Activated CD4-positive, CD25-positive, alpha-beta regulatory T cell (primary cell): ENCODE data around the gene RNF8.

ENCODE experiments used
- DNase-seq, 4 experiments: peaks; one replicate each; lab custom pipeline; 2025; lab: John Stamatoyannopoulos, UW

Gene RNF8

DNA sequence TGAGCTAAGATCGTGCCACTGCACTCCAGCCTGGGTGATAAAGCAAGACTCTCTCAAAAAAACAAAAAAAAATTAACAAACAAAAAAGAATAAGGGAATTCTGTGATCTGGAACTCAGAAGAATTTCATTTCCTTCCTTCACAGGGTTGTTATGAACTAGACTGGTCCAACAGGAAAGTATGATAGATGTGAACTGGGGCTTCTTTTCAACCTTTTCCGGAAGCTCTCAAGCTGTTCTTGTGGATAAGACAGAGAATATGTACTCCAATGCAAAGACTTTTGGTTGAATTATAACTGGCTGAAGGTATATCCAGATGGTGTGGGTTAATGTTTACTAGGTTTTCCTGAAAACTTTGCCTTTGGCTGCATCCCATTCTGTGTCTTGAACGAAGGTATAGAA, 5.3 kb downstream of the RNF8 start:
- no peak for DNase-seq

DNA sequence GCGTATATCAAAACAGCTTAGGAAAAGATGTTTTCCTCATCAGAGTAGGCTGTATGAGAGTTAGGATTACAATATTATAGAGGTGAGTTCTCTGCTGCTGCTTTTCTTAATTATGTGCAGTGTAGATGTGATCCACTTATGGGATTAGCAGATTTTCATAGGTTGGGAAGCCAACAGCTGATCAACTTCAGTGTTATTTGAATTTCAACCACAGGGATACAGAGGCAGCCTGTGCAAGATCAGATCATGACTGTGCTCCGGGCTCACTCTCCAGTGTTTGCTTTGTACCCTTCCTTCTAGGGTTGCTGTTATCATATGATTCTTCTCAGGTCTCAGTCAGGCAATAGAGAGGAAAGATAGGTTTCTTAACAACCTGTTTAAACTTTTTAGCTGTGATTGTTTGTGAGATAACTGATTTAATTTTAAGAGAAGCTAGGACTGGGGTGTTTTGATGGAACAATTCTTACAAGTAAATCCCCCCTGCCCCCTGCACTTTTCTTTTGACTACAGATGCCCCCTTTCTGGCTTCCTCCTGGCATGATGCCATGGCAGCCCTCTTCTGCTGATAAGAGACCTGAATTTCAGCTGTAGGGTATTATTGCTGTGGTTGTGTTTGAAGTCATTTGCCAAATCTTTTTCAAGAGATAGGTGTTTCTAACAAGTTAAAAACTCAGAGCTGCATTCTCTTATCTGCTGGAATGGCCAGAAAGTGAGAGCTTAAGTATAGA, 8.5 kb downstream of the RNF8 start:
- DNase-seq: no peak

DNA sequence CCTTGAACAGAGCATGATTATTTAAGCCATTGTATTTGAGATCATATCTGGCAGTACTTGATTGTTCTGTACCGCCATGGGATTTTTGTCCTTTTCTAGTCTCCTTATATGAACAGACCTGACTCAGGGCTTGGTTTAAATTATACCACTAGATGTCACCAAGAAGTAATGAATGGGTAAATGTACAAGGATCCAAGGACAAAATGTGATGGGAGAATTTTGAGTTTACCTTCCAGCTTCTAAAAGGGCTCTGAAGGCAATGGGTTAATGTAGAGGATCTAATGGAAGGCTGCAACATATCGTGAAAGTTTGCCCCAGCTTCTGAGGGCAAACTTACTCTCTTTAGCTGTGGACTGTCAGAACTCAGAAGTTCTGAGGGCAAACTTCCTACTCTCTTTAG, 12.0 kb downstream of the RNF8 start:
- DNase-seq: no peak

DNA sequence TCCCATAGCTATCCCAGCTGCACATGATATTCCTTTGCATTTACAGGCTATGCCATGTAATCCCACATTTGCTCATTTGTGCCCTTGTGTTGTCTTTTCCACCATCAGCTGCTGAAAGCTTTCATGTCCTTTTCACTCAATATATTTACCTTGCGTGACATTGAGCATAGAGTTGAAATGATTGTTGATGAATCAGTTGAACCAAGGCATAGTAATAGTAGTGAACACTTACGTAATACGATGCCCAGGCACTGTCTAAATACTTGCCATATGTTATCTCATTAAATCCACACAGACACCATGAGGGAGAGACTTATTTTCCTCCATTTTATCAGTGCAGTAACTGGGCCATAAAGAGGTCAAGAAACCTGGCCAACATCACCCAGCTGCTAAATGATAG, 13.1 kb downstream of the RNF8 start:
- DNase-seq: no peak

DNA sequence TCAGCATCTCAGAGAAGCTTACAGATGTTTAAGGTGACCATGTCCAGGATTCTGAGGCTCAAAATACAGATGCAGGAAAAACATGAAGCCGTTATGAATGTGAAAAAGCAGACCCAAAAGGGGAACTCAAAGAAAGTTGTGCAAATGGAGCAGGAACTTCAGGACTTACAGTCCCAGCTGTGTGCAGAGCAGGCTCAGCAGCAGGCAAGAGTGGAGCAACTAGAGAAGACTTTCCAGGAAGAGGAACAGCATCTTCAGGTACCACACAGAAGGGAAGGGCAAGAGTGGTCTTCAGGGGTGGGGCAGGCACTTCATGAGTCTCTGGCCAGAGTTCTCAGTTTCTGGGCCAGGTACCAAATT, 15.2 kb downstream of the RNF8 start:
- DNase-seq: no peak

DNA sequence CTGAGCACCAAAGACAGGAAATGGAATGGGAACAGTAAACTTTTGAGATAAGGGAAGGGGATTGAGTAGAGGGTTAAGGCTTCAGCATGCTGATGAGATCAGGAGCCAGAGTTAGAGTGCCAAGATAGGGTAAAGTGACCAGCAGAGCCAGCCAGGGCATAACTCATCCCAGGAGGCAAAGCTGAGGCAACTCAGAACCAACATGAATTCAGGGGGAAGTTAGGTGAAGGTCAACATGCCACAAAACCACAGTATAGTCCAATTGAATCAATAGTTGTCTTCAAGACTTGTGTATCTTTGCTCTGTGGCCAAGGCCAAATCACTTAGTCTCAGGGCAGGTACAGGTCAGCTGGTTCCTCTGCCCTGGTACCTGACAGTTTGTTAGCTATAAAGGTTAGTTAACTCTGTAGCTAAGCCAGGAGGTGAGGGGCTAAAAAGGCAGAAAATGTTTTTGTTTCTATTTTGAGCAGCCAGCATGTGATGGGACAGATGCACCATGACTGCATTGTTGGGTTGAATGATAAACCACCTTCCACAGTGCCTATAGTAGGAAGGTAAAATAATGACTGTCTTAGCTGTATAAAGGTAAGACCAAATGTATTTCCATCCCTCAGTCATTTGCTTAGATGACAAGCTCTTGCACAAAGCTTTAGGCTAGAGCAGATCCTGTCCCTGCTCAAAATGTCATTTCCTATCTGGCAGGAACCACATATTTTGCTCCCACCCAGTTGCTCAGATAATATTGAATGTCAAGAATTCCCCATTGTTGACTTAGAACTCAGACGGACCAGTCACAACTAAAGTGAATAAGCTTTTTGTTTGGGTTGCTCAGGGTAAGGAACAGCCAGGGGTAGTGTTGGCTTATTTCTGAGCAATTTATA, 15.8 kb downstream of the RNF8 start:
- DNase-seq: no peak

DNA sequence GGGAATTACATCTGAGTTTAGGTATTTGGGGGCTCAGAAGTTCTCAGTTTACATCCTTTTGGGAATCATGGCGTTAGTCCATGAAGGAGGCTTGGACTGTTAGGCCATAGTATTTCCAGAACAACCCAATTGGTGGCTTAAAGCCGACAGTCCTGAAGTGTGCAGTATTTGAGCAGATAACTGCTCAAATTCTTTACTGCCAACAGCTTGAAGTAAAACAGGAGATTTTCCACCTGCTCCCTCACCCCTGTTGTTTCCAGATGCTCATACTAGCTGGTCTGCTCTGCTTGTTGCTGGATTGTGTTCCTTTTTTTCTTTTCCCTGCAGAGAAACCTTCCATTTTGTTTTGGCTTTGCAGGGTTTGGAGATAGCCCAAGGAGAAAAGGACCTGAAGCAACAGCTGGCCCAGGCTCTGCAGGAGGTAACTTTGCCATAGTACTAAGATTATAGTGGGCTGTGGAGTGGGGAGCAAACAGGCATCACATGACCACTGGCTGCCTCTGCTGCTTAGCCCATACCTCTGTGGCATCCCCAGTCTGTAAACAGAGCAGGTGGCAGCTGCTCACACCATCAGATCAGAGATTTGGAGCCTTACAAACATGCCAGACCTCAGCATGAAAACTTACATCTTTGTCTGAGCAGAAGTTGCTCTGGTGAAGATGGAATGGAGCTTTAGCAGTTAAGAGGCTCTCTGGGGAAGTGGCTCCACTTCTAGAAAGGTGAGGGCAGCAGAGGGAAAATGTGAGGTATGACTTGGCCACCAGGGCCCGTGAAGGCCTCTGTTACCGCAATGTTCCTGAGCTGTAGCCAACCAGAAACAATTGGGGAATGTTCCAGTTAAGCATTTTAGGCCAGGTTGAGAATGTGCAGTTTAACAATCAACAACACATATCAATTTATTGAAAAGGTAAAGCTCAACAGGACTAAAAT, 17.6 kb downstream of the RNF8 start:
- no peak for DNase-seq

DNA sequence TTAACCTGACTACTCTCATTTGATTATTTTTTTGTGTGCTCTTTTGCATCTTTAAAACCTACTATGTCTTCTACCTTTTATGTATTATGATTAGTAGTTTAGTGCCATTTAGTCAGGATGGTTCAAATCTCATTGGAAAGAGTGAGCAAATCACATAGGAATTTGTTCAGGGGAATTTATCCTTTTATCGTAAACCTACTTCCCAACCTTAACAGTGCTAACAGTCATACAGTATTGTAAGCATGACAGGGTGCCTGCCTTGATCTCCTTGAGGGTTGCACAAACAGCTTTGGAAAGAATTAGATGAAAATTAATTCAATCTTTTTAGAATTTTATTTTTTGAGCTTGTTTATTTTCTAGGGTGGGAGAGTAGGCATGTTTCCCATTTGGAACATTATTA, 18.3 kb downstream of the RNF8 start:
- no peak for DNase-seq

DNA sequence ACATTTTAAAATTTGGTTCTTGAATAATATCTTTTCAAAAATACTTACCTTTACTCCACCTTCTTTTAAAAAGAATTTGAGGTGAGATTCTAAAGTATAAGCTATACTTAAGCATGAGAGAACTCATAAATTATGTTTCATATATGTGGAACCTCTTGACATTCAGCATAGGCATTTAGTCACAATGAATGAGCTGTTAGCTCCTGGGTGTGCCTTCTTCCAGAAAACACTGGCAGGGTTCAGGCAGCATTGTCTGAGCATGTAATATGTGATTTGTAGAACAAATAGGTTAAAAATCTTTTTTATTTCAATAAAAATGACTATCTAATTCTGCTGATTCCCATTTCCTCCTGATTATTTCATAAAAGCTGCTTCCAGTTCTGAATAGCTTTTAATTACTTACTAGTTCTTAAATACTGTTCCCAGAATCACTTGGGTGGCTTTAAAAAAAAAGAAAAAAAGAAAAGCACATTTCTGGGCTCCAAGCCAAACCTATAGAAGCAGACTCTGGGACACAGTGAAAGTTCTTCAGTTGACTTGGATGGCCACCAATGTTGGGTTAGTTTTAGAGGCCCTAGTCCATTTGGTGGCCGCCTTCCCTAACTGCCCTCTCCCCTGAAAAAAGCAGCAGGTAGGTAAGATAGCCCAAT, 20.2 kb downstream of the RNF8 start:
- no peak for DNase-seq

DNA sequence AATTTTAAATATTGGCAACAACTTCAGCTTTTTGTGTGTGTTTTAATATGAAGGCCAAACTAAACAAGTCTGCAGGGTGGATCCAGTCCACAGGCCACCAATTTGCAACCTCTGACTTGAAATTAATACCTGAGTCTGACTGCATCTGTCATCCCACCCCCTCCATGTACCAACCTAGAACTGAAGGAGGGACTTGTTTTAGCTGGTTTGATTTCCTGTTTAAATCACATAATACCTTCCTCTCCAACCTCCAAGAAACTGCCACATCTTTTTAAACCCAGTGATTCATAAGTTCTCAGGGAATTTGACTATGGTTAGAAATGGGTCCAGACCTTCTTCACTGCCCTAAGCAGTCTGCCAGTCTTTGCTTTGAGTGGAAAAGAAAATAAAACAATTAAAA, 21.6 kb downstream of the RNF8 start:
- no peak for DNase-seq

DNA sequence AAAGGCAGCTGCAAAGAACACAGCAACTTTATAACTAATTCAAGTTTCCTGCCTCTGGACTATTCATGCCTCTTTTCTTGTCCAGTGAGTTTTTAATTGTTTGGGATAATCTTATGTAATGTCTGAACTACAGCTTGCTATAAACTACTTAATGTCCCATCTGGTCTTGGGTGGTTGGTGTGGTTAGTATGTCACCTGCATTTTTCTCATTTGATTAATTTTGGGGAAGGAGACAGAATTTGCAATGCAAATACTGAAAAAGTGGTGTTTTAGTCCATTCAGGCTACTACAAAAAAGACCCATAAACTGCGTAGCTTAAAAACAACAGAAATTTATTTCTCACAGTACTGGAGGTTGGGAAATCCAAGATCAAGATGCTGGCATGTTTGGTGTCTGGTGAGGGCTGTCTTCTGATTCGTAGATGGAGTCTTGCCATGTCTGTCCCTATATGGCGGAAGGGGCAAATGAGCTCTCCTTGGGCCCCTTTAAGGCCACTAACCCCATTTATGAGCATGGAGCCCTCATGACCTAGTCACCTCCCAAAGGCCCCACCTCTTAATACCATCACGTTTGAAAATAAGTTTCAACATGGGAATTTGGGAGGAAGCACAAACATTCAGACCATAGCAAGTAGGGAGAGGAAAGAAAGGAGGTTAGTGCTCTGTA, 22.4 kb downstream of the RNF8 start:
- DNase-seq: no peak

DNA sequence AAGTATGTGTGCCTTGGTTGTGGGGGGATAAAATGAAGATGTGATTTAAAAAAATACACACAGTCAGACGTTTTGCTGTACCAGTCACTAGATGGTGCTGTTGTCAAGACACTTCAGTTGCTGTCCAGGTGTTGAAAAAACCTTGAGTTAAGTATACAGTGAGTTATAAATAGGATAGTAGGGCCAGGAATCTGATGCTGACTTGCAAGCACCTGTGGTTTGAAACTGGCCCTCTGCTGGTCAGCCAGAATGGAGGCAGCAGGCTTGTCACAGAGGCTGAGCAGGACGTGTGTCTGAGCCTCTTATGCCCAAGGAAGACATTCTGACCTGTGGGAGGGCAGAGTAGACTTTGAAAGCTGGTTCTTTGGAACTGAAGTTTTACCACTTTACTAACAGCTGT, 27.8 kb downstream of the RNF8 start:
- DNase-seq: no peak

DNA sequence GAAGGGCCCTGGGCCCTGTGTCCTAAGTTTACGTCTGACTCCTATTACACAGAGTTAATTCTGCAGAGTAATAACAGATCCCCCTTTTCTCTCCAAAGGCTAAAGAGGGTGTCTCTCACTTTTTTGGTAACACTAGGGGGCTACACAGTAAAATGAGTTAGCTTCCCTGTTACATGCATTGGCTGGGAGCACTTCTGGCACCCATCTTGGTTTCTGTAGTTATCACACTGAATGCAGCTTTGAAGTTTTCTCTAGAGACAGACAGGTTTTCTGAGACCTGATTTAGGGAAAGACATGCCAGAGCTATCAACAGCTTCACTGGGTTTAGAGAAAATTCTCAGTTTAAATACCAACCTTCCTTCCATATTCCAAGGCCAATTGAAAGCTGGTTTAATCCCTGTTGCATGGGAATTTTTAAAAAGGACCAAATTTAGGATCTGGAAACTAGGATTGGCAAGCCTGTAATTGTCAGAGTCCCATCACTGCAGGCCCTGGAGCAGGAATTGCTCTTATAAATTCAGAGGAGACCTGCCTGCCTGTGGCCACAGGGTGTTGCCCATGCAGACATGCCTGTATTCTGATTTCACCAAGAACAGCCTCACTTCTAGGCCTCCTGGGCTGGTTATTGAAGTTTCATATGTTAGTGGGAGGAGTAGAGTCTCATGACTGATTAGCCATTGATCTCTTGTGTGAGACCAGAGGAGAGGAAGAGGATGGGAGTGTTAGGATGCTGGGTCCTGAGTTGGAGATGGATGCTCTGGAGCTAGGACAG, 29.4 kb downstream of the RNF8 start:
- DNase-seq: no peak

DNA sequence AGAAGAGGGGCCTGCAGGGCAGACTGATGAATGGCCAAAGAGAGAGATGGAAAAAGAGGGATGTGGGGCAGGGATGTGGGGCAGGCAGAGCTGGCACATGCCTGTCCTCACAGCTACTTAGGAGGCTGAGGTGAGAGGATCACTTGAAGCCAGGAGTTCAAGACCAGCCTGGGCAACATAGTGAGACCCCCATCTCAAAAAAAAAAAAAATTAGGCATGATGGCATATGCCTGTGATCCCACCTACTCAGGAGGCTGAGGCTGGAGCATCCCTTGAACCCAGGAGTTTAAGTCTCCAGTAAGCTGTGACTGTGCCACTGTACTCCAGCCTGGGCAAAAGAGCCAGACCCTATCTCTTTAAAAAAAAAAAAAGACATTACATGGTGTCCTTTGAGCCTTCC, 34.8 kb downstream of the RNF8 start:
- no peak for DNase-seq

DNA sequence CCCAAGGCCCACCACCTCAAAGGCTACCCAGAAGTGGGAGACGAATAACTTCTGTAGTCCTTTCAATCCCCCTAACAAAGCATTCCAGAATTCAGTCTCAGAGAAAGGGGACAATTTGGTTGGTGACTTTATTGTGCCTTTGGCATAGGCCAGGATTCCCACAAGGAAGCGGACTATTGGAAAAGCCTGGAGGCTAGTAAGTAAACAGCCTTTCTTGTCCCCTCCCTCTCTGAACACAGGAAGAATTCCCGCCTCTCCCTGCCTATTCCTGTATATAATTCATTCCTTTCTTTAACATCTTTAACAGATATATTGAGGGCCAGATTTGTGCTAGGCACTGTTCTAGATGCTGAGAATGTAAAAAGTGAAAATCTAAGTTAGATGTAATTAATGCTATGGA, 36.1 kb downstream of the RNF8 start:
- no peak for DNase-seq

DNA sequence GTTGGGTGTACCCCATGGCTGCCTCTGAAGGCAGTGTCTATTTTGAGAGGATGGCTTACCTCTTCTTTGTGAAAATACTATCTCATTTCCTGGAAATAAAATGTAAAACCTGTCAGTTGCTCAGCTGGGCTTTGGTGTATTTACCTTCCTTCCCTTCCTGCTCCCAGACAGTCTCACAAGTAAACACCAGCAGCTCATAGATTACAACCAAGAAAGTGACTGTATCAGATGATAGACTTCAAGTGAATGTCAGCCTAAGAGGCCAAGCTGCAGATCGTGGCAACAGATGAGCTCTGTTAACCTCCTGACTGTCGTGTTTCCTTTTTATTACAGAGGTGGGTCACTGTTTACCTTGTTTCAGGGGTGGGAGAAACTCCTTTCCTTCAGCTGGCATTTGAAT, 37.3 kb downstream of the RNF8 start:
- no peak for DNase-seq

DNA sequence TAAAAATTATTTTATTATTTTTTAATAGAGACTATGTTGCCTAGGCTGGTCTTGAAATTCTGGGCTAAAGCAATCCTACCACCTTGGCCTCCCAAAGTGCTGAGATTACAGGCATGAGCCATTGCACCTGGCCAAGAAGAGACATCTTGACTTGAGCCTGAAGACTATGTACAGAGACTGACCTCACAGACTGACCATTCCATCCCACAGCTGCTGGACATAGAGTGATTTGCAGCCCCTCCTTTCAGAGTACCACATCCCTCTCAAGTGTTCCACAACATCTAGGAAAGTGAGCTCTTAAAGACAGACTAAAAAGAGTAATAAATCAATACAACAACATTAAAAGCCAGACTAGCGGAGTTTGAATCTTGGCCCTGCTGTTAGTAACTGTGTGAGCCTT, 39.0 kb downstream of the RNF8 start:
- no peak for DNase-seq

DNA sequence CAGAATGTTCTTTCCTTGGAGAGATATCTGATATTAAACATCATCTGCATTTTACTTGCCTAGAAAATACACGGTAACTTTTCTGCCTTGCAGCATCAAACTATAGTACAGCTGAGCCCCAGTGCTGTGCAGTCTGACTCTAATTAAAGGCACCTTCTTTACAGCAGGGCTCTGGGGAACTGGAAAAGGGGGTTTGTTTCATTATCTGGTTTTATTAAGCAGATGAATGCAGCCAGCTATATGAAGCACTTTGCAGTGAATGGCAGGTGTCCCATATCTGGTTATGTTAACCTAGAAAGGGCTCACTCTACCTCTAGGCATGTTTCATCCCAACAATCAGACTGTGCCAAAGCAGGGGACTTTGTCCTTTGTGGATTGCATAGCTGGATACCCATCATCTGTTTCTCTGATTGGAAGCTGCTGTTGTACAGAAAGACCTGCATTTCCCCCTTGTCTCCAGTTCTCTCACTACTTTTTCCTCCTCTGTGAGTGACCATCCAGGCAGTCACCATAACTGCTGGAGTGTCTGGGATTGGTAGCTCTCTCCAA, 39.7 kb downstream of the RNF8 start:
- no peak for DNase-seq

DNA sequence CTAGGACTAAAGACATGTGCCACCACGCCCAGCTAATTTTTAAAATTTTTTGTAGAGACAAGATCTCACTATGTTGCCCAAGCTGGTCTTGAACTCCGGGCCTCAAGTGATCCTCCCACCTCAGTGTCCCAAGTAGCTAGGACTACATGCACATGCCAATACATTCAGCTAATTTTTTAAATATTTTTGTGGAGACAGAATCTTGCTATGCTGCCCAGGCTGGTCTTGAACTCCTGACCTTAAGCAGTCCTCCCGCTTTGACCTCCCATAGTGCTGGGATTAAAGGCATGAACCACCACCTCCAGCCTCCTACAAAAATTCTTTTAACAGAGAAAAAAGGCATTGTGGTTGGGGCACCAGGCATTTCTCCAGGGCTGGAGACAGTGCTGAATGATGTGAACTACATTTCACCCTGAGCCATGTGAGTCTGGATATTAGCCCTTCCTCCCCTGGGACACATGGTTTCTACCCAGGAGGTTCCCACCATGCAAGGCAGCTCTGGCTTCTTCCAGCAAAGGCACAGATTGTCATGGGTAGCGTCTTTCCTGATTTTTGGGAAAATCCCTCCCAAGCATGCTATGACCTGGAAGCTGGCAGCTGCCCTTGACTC, 42.9 kb downstream of the RNF8 start:
- DNase-seq: no peak

DNA sequence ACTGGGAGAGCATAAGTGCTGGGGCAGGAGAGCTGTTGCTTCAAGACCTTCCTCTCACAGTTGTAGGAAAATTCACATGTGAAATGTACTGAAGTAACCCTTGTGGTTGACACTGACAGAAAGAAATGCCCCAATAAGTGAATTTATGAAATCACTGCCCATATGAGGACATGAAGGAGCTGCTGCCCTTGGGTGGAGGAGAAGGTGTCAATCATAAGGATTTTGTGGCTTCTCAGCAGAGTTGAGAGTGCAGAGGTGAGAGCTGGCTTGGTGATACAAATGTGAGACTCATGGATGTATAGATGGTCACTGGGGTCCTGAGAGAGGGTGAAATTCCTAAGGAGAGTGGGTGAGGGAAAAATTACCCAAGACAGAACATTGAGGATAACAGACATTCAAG, 45.3 kb downstream of the RNF8 start:
- DNase-seq: no peak
